HepG2 (cell line): ENCODE results near the gene ZSCAN20. TPM values are rescaled to one million over a fixed set of nuclear protein-coding genes. Genes with fewer than 3 reads are reported as not detected.

Experiments
- ATAC-seq: fragments of 200-7000 bp; cut with Tn5 transposase; 3 replicates; pipeline ENCODE4 v1.9.1; 2020; ENCODE audit warnings: mild to moderate bottlenecking, moderate library complexity
- BruUV-seq: library from RNA; stranded (reverse); fragments of 400-500 nt; replicated peaks from 2 replicates; lab custom pipeline; 2021; lab: Mats Ljungman, UMichigan
- CTCF ChIA-PET: fragments of 300-600 bp; formaldehyde crosslinking; extraction: SDS; loops from one replicate; lab custom pipeline; 2021; ENCODE audit warnings: low total read pairs, inconsistent platforms, low intra/inter-chr PET ratio; lab: Yijun Ruan, JAX
- POLR2A ChIA-PET: fragments of 350-600 bp; sonication (Branson Sonifier 250); formaldehyde crosslinking; loops from one replicate; lab custom pipeline; 2020; ENCODE audit warnings: antibody characterized with exemption, inconsistent platforms; lab: Yijun Ruan, JAX
- DNase-seq: peaks from one replicate; pipeline ENCODE4 v3.0.0-alpha.2; 2015; ENCODE audit warnings: low spot score
- FAIRE-seq: peaks from 3 replicates; lab custom pipeline; 2011; peaks lifted over from hg19 to GRCh38; lab: Jason Lieb, UNC
- H2AFZ ChIP-seq: one replicate; pipeline ENCODE4 v1.6.1; 2011; ENCODE audit warnings: low read length, inconsistent platforms
- H3K27ac ChIP-seq: fragments of 300-600 bp; 3 replicates; pipeline ENCODE4 v1.8.0; 2011; ENCODE audit warnings: mixed run types, mild to moderate bottlenecking, mixed read lengths, low read length, inconsistent platforms; ENCODE audit not compliant: insufficient read depth; ENCODE audit errors: extremely low read length
- H3K27me3 ChIP-seq, 2 experiments: fragments of 200-600 bp in 1 of 2; 2 replicates in 1 of 2; 3 replicates in 1 of 2; pipeline versions ENCODE4 v1.6.0 to v1.8.0; 2011; ENCODE audit warnings: low read length in 2 of 2, mild to moderate bottlenecking in 2 of 2, moderate library complexity in 2 of 2, inconsistent platforms in 1 of 2; ENCODE audit not compliant: insufficient read depth in 2 of 2, control insufficient read depth in 1 of 2
- H3K36me3 ChIP-seq, 2 experiments: fragments of 200-600 bp in 1 of 2; replicated peaks in 1 of 2; 2 replicates in 1 of 2; 3 replicates in 1 of 2; pipeline versions ENCODE4 v1.5.1 to v1.8.0; 2011; ENCODE audit warnings: low read length in 2 of 2, inconsistent platforms in 1 of 2; ENCODE audit not compliant: insufficient read depth in 2 of 2, control insufficient read depth in 1 of 2
- H3K4me1 ChIP-seq: 2 replicates; pipeline ENCODE4 v1.5.1; 2012; ENCODE audit warnings: low read length, inconsistent platforms; ENCODE audit not compliant: insufficient read depth
- H3K4me2 ChIP-seq: 2 replicates; pipeline ENCODE4 v1.6.0; 2011; ENCODE audit warnings: low read depth, low read length, inconsistent platforms
- H3K4me3 ChIP-seq, 3 experiments: fragments of 200-600 bp in 1 of 3; sonication (generic), shearing (Covaris generic) in 1 of 3; replicated peaks in 1 of 3; 2 replicates each; pipeline ENCODE4 v1.5.1; 2011 to 2016; ENCODE audit warnings: low read length in 3 of 3, inconsistent platforms in 2 of 3, low read depth in 2 of 3, mild to moderate bottlenecking in 2 of 3, control low read depth in 1 of 3, mixed read lengths in 1 of 3; ENCODE audit not compliant: insufficient read depth in 1 of 3
- H3K79me2 ChIP-seq: one replicate; pipeline ENCODE4 v1.6.1; 2011; ENCODE audit warnings: low read length, inconsistent platforms; ENCODE audit not compliant: insufficient read depth
- H3K9ac ChIP-seq: 2 replicates; pipeline ENCODE4 v1.6.0; 2011; ENCODE audit warnings: mild to moderate bottlenecking, low read depth, low read length, inconsistent platforms; ENCODE audit not compliant: insufficient read depth
- H3K9me3 ChIP-seq: 2 replicates; pipeline ENCODE4 v1.5.1; 2012; ENCODE audit warnings: mild to moderate bottlenecking, low read length
- H4K20me1 ChIP-seq: 2 replicates; pipeline ENCODE4 v1.6.0; 2011; ENCODE audit warnings: inconsistent platforms, mild to moderate bottlenecking, low read length, moderate library complexity; ENCODE audit not compliant: insufficient read depth
- CEBPB ChIP-seq: IDR thresholded peaks from 2 replicates; pipeline ENCODE4 v1.6.1; 2011; ENCODE audit warnings: low read depth, low read length, improper control_type of control experiment, borderline replicate concordance
- FIP1L1 ChIP-seq: fragments of 200-400 bp; formaldehyde crosslinking; IDR thresholded peaks from 2 replicates; pipeline ENCODE4 v1.6.1; 2018; ENCODE audit warnings: low read depth, mild to moderate bottlenecking, low read length, moderate library complexity, borderline replicate concordance; ENCODE audit not compliant: insufficient read depth
- HNRNPL ChIP-seq: fragments of 200-400 bp; formaldehyde crosslinking; IDR thresholded peaks from 2 replicates; pipeline ENCODE4 v1.6.1; 2017; ENCODE audit warnings: mild to moderate bottlenecking, low read depth, low read length
- KAT8 ChIP-seq: IDR thresholded peaks from 2 replicates; pipeline ENCODE4 v1.6.1; 2016; ENCODE audit warnings: missing genetic modification reagents, missing compliant biosample characterization
- KDM1A ChIP-seq: IDR thresholded peaks from 2 replicates; pipeline ENCODE4 v1.6.1; 2016; ENCODE audit warnings: missing compliant biosample characterization
- NR2F1 ChIP-seq, 2 experiments: fragments of 450-650 bp in 1 of 2; formaldehyde crosslinking in 1 of 2; IDR thresholded peaks; 2 replicates each; pipeline versions ENCODE4 v1.5.0 to v1.6.1; 2016 to 2020; ENCODE audit warnings: mild to moderate bottlenecking in 1 of 2, missing compliant biosample characterization in 1 of 2, missing genetic modification reagents in 1 of 2, moderate library complexity in 1 of 2
- RBAK ChIP-seq: sonication (generic); formaldehyde crosslinking; IDR thresholded peaks from 2 replicates; pipeline ENCODE4 v1.5.1; 2020; ENCODE audit warnings: mild to moderate bottlenecking, missing genetic modification reagents
- SIX1 ChIP-seq: sonication (generic); formaldehyde crosslinking; IDR thresholded peaks from 2 replicates; pipeline ENCODE4 v1.4.0; 2020; ENCODE audit warnings: missing genetic modification reagents, borderline replicate concordance
- SNAI1 ChIP-seq: sonication (generic); formaldehyde crosslinking; IDR thresholded peaks from 2 replicates; pipeline ENCODE4 v1.5.0; 2020; ENCODE audit warnings: mild to moderate bottlenecking, missing genetic modification reagents, borderline replicate concordance
- SYNCRIP ChIP-seq: fragments of 200-400 bp; formaldehyde crosslinking; IDR thresholded peaks from 2 replicates; pipeline ENCODE4 v1.6.1; 2018; ENCODE audit warnings: mild to moderate bottlenecking, low read depth, low read length; ENCODE audit not compliant: insufficient read depth
- ZNF101 ChIP-seq: sonication (generic); formaldehyde crosslinking; IDR thresholded peaks from 2 replicates; pipeline ENCODE4 v1.4.0; 2020; ENCODE audit warnings: mild to moderate bottlenecking, low read depth, missing genetic modification reagents, borderline replicate concordance
- ZNF251 ChIP-seq: sonication (generic); formaldehyde crosslinking; IDR thresholded peaks from 2 replicates; pipeline ENCODE4 v1.9.0; 2021; ENCODE audit warnings: mild to moderate bottlenecking, missing genetic modification reagents
- ZNF891 ChIP-seq: sonication (generic); formaldehyde crosslinking; IDR thresholded peaks from 2 replicates; pipeline ENCODE4 v1.5.0; 2020; ENCODE audit warnings: mild to moderate bottlenecking, missing genetic modification reagents
- WGBS: methylation state at CpG from one replicate; pipeline ENCODE4 v1.1.6; 2017; ENCODE audit warnings: low lambda C conversion rate; 5-methylcytosine and 5-hydroxymethylcytosine counted together
- in situ Hi-C: cut with HindIII; loops from 2 replicates; pipeline ENCODE4 v1.10.0; 2017; ENCODE audit warnings: low pct_unique_long_range_greater_than_20kb; ENCODE audit not compliant: extremely low pct_ligation_motif_present
- intact Hi-C: fragments of 100-400 bp; cut with micrococcal nuclease; formaldehyde crosslinking; loops from one replicate; pipeline ENCODE4 v1.10.0; 2022; ENCODE audit not compliant: unreplicated experiment
- polyA plus RNA-seq, 8 experiments: library from polyadenylated mRNA; depleted of rRNA in 3 of 8; stranded (reverse) in 7 of 8; unstranded in 1 of 8; fragments of >200 nt; fragmentation: Illumina TruSeq in 4 of 8; extraction: Trizol in 4 of 8; gene quantifications; 2 replicates each; pipeline versions ENCODE4 v1.2.1 to v1.2.3, GENCODE V29; 2011 to 2016; ENCODE audit warnings: low read depth in 4 of 8, missing spikeins in 1 of 8, mixed read lengths in 1 of 8; ENCODE audit not compliant: insufficient read depth in 1 of 8
- total RNA-seq, 5 experiments: library from RNA; depleted of rRNA; stranded (reverse); fragments of >200 nt; fragmentation: Illumina TruSeq; extraction: Trizol; gene quantifications; 2 replicates each; pipeline ENCODE4 v1.2.3, GENCODE V29; 2016; ENCODE audit warnings: low read depth in 1 of 5
- TF ChIP-seq, protein P1 (sequence below): sonication (generic); formaldehyde crosslinking; IDR thresholded peaks from 2 replicates; pipeline ENCODE4 v1.8.0; 2022; ENCODE audit warnings: mild to moderate bottlenecking, missing genetic modification reagents, borderline replicate concordance
- TF ChIP-seq, protein P2 (sequence below): sonication (generic); formaldehyde crosslinking; IDR thresholded peaks from 2 replicates; pipeline ENCODE4 v1.8.1; 2023; ENCODE audit warnings: mild to moderate bottlenecking, moderate library complexity, missing genetic modification reagents

Gene ZSCAN20
- total and polyA plus RNA-seq, 2 of the 13 experiments (the other 11 are each of a cell fraction or from before 2014, with no cell fraction given) = 1.1 to 2.8 TPM

DNA sequence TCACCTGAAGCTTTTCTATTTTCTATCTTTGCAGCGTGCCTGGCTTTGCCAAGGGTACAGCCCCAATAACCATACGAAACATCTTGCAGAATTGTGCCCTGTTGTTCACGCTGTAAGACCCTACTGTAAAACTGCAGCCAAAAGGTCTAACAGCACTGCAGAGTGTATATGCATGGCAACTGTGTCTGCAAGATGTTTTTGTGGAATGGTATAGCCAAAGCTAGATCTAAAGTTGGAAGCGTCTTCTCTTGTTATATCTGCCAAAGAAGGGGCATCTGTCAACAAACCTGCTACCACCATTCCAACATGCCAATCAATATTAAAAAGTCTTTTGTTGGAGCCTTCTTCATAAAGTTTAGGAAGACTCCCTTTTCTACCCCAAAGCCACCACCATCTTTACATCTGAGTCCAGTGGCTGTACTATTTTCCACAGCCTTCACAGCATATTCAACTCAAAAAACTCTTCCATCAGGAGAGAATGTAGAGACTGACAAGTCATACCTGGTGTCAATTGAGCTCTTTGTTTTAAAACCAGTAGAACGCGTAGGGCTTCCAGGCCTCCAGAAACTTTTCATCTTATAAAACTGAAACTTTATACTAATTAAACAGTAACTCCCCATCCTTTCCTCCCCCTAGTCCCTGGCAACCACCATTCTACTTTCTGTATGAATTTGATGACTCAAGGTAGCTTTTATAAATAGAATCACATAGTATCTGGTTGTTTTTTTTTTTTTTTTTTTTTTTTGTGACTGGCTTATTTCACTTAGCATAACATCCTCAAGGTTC is 40.0 kb downstream of the ZSCAN20 start:
- Histone ChIP-seq H3K27ac (no peak overlapping the region), H4K20me1 (no peaks in the 10 kb centered on the region), H3K4me3 (no peak overlapping the region), H3K9me3 (no peaks in the 10 kb centered on the region), H3K27me3 (peaks cover 0 to 27% of the 10 kb centered on the region in 2 experiments; a peak in 3 of 5 replicates), H3K4me2 (no peak overlapping the region), H2AFZ (no peak overlapping the region), H3K36me3 (no peaks in the 10 kb centered on the region), H3K9ac (no peak overlapping the region), H3K4me1 (no peaks in the 10 kb centered on the region), H3K79me2 (no peaks in the 10 kb centered on the region)
- intact Hi-C loops (no loop called here), in situ Hi-C loops (no loop called here)
- no TSS peak for BruUV-seq
- no peak for FAIRE-seq
- TF ChIP-seq ZNF251 (CRISPR knock-in tag) (no peak), SNAI1 (CRISPR knock-in tag) (no peak), NR2F1 (CRISPR knock-in tag; IDR thresholded peaks at IDR 0.05) (no peak), ZNF101 (CRISPR knock-in tag) (no peak), KDM1A (no peak), CEBPB (no peak), SYNCRIP (no peak), KAT8 (CRISPR knock-in tag) (no peak), ZNF891 (no peak), RBAK (no peak), SIX1 (CRISPR knock-in tag) (no peak), HNRNPL (no peak), FIP1L1 (no peak)
- TF ChIP-seq, protein P1, sequence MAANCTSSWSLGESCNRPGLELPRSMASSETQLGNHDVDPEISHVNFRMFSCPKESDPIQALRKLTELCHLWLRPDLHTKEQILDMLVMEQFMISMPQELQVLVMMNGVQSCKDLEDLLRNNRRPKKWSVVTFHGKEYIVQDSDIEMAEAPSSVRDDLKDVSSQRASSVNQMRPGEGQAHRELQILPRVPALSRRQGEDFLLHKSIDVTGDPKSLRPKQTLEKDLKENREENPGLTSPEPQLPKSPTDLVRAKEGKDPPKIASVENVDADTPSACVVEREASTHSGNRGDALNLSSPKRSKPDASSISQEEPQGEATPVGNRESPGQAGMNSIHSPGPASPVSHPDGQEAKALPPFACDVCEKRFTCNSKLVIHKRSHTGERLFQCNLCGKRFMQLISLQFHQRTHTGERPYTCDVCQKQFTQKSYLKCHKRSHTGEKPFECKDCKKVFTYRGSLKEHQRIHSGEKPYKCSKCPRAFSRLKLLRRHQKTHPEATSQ (CRISPR knock-in tag) = no peak
- TF ChIP-seq, protein P2, sequence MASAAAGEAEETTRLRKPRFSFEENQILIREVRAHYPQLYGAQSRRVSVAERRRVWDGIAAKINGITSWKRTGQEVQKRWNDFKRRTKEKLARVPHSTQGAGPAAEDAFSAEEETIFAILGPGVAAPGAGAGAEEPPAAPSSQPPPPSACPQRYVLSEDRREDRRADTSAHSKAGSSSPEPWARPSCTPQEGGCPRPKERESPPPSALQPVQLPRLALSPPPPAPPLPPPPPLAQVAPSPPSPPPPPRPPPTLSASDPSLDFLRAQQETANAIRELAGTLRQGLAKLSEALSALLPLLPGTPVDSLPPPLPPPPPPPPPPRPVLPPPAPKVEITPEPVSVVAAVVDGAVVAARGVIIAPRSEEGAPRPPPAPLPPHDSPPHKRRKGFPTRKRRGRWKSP (CRISPR knock-in tag) = no peak
- no peak for DNase-seq
- CTCF ChIA-PET = no interaction called here
- POLR2A ChIA-PET = no interaction called here
- no peak for ATAC-seq
- WGBS = 22% methylated on average over 6 of the region's 6 CpGs
